Measurements from ENCODE around the gene MMEL1.
"Not testable (repeated sequence)": the region's sequence is repeated elsewhere in the genome, so short reads cannot be mapped to it uniquely, and the experiment has no call there.

The MMEL1 gene

DNA sequence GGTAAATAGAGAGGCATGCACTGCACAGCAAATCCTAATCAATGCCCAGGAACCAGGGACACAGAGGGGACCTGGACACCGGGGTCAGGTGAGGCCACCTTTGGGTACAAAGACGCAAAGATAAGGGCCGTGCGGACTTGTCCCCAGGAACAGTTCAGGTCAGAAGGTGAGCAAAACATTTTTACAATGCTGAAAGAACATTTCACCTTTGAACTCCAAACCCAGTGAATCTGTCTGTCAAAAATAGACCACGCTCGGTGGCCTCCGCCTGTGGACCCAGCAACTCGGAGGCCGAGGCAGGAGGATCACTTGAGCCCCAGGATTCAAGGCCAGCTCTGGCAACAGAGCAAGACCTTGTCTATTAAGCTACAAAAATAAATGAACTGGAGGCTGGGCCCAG is 61.5 kb downstream of the MMEL1 start:
- no peak for DNase-seq

DNA sequence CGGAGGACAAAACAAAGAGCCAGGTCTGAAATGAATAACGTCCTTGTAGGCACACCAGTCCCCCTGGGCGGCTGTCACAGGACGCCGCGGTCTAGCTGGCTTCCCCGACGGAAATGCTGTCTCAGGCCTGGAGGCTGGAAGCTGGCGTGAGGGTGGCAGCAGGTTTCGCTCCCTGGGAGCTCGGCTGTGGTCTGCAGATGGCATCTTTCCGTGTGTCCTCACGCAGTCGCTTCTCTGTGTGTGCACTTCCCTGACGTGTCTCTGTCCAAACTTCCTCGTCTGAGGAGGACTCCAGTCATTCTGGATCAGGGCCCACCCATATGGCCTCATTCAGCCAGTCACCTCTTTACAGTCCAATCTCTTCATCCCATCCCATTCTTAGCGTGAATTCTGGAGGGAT is 62.5 kb downstream of the MMEL1 start:
- no peak for DNase-seq

DNA sequence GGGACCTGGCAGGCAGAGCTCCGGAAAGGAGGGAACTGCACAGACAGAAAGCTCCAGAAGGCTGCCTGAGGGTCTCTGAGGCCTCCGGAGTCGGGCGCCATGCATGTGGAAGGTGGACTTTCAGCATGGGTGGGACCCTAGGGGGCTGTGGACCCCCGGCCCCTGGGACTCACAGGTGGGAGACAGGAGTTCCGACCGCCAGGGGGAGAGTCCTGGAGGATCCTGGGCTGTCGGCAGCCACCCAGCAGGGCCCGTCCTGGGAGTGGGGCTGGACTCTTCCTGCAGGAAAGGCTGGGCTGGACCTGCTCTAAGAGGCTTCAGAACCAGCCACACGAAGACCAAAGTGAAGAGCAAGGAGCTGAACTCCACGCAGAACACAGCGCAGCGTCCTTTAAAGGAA is 63.1 kb downstream of the MMEL1 start:
- DNase-seq, result not testable (repeated sequence)

DNA sequence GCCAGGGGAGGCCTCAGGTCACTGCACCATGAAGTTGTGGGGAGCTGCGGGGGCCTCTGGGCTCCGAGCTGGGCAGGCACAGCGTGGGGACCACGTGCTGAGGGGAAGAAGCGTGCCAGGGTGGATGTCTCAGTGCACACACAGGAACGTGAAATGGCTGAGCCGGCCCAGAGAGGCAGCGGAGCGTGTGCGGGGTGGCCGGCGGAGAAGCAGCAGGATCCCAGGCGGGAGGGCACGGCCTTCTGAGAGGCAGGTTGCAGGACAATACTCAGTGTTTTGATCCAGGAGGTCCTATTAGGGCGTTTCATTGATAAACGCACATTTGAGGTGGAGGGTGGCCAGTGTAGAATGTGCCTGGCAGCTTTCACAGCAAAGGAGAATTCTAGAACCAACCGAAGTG is 63.8 kb downstream of the MMEL1 start:
- no peak for DNase-seq

DNA sequence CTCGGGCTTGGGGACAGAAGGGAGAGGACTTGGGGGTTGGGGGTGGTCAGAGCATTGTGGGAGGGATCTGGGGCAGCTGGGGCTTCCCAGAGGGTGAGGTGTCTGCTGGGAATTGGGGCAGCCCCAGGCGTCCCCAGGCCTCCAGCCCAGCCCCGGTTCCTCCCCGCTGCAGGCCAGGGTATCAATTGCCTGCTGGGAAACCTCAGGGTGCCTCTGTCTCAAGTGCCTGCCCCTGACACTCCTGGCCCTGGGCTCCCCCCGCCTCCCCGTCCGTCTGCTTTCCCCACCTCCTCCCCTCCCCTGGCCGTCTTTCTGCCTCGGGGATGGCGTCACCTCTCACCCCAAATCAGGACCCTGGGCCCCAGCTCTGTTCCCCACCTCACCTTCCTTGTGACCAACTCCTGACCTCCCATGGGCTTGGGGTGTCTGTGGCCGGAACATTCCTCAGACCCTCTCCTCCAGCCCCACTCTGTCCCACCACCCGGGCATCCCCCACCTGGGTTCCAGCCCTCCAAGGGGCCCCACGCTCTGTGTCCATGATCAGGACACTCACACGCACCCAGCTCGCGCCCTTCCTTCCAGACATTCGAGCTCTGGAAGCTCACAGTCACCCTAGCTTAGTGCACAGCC is 64.5 kb downstream of the MMEL1 start:
- DNase-seq, result not testable (repeated sequence)

DNA sequence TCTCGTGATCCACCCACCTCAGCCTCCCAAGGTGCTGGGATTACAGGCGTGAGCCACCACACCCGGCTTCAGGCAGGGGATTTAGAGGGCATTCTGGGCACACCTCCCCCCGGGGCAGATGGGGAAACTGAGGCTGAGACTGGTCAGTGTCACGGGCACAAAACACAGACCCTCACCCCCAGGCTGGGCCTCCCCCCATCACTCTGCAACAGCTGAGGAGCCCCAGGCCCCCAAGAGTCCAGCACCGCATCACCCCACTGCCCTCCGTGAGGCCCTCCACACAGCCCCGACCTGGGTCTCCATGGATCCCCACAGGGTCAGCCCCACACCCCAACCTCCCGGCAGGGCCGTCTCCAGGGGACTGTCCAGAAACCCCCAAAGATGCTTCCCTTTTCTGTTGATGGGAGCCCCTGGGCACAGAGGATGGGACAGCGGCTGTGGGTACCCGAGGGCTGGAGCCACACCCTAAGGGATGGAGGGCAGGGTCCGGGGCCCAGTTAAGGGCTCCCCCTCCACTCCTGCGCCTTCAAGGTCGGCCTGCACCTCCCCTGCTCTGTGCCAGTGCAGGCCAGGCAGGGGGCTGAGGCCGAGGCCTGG is 65.6 kb downstream of the MMEL1 start:
- DNase-seq, result no peak

DNA sequence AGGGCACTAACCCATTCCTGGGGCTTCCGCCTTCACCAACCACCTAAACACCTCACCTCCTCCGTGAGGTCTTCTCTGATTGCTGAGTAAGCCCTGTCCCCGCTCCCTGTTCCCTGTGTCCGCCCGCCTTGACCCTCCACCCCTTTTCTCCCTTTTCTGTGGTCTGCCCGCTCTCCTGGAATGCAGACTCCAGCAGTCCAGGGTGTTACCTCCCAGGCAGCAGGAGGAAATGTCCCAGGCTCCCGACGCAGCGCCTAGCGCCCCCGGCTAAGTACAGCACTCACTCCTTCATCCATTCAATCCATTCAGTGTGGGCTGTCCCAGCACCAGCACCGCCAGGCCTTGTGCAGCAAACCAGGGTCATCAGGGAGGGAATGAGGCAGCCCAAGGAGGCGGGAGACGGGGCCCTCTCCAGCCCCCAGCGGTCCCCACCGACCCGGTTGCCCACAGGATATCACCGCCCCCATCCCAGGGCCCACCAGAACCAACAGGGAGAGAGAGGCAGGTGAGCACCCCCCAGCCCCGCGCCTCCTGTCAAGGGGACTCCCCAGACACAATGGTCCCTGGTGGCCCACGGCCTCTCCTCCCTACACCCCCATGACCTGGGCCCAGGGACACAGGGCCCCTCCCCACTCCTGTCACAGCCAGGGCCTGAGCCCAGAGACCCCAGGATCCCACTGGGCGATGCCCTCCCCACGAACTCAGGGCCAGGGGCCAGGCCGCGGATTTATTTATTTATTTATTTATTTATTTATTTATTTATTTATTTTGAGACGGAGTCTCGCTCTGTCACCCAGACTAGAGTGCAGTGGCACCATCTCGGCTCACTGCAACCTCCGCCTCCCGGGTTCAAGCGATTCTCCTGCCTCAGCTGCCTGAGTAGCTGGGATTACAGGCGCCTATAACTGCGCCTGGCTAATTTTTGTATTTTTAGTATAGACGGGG is 66.4 kb downstream of the MMEL1 start:
- DNase-seq, result no peak

DNA sequence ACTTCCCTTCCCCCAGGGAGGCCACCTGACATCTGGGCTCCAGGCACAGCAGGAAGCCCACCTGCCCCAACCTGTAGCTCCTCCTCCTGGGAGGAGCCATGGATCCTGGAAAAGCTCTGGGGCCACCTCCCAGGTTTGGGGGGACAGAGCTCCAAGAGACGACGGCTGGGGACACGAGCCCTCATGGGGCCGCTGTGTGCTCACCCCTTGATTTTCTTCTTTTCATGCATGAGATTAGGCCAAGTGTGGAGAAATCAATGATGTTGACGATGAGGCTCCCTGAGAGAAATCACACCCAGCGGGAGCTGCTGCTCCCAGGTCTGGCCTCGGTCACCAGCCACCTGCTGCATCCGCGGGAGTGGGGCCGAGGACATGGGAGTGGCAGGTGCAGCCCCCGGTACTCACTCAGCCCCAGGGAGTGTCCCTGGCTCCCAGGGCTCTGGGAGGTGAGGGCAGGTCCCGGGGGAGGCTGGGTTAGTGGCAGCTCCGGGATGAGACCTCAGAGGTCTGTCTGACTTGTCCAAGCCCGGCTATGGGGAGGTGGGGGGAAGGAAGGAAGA is 67.9 kb downstream of the MMEL1 start:
- no peak for DNase-seq

DNA sequence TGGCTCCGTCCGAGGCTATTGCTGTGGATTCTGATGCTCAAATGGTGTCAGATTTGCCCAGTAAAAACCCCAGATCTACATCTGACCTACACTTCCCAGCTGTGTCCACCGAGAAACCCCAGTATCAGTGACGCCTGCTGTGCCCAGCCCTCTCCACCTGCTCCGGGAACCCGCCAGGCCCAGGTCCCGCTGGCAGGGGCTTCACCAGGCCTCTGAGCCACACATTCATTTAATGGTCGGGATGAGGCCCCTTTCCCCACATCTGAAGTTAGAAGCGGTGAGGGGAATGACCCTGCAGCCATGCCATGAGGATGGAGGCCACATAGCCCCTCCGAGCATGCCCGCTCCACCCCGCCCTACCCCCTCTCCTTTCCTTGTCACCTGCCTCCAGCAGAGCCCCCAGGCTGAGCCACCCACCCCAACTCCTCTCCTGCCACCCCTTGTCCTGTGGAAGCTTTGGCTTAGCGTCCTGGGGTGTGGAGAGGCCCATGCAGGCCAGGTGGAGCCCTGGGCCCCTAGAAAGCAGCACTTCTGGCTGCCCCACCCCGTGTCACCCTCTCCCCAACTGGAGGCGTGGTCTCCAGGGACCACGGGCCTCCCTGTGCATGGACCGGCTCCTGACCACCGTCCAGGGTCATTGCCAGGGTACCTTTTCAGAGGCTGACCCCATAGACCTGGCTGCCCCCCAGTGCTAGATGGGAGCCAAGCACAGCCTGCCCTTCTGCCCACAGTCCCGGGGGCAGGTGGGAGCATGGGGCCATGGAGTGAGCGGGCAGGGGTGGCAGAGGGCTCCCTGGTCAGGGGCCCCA is 68.6 kb downstream of the MMEL1 start:
- no peak for DNase-seq

DNA sequence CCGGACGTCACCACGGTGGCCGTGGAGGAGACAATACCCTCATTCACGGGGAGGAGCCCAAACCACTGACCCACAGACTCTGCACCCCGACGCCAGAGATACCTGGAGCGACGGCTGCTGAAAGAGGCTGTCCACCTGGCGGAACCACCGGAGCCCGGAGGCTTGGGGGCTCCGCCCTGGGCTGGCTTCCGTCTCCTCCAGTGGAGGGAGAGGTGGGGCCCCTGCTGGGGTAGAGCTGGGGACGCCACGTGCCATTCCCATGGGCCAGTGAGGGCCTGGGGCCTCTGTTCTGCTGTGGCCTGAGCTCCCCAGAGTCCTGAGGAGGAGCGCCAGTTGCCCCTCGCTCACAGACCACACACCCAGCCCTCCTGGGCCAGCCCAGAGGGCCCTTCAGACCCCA is 69.6 kb downstream of the MMEL1 start:
- no peak for DNase-seq

DNA sequence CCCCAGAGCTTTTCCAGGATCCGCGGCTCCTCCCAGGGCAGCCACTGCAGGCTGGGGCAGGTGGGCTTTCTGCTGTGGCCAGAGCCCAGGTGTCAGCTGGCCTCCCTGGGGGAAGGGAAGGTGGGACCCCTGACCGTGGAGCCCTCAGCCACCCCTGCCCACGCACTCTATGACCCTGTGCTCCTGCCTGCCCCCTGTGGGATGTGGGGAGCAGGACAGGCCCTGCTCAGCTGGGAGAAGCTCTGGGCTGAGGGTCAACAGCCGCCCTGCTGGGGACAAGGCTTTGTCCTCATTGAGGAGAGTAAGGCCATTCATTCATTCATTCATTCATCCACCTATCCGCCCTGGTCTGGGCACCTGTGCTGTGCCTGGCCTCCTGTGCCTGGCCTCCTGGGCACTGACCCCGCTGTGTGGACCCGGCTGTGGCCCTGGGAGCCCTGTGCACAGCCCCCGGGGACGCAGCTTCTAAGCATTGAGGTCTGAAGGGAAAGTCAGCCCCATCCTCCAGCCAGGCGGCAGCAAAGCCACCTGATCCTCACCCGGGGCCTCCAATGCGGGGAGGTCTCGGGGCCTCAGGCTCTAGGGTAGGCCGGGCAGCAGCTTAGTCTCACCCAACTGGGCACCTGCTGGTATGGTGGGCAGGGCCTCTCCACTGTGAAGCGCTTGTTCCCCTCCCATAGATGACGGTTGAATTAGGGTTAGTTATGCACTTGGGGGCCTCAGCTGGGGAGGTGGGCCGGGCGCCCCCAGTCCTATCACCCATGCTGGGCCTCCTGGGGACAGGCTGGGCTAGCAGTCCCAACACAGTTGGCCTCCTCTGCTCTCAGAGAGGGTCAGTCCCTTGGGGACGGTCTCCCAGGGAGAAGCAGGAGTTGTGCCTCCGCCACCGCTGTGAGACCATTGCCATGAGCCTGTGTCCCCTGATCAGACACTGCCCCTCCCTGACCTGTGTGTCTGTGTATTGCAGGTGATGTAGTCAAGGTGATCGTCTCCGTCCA is 70.6 kb downstream of the MMEL1 start:
- peak in 1 of 2 donors; percentile 37 for DNase-seq

DNA sequence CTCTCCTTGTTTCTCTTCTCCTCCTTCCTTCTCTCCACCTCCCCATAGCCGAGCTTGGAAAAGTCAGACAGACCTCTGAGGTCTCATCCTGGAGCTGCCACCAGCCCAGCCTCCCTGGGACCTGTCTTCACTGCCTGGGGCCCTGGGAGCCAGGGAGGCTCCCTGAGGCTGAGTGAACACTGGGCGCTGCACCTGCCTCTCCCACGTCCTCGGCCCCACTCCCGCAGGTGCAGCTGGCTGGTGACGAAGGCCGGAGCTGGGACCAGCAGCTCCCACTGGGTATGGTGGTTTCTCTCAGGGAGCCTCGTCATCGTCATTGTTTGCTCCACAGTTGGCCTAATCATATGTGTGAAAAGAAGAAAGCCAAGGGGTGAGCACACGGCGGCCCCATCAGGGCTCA is 71.4 kb downstream of the MMEL1 start:
- DNase-seq, result no peak

DNA sequence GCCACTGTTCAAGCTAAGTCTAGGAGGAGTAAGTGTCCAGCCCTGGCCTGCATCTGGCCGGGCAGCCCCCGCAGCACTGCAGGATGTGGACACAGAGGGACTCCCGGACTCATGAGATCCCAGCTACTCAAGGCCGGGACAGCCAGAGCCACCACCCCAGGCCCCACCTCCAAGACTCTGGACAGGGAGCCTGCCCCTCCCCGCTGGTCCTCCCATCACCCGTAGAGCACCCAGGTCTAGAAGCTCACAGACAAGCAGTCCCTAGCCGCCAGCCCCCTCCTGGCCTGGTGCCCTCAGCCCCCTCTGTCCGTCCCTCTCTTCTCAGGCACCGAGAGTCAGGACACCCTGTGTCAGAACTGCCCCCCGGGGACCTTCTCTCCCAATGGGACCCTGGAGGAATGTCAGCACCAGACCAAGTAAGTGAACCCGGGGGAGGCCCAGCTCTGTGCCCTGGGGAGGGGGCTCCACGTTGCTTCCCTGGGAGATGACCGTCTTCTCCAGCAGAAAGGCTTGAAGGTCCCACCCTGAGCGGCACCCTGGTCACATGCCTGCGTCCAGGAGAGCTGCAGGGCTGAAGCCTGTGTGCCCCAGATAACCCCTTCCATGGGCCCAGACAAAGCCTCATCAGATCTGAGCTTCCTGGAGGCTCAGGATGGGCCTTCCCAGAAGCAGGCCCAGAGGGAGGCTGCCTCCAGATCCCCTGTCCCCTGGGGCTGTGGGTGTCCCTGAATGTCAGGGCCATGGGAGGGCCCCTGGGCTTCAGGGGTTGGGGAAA is 72.3 kb downstream of the MMEL1 start:
- DNase-seq, result no peak

DNA sequence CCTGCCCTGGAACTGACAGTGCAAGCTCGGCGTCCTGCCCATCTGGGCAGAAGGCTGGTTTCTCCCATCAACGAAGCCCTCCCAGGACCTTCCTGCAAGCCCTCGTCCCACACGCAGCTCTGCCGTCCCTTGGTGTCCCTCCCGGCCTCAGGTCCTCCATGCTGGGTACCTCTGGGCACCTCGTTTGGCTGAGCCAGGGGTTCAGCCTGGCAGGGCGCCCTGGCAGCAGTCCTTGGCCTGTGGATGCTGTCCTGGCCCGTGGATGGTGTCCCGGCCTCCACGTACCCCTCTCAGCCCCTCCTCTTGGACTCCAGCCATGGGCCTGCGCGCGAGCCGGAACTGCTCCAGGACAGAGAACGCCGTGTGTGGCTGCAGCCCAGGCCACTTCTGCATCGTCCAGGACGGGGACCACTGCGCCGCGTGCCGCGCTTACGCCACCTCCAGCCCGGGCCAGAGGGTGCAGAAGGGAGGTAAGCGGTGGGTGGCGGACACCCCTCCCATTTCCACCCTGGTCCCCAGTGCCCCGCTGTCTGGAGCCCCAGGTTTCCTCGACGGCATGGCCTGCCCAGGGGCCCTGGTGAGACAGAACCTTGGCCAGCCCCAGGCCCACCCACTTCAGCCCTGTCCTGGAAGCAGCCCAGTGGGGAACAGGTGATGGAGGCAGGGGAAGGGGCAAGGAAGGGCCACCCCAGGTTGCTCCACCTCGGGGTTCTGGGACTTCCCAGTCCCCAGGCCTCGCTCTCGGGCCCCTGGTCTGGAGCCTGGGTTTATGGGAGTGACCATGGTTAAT is 73.1 kb downstream of the MMEL1 start:
- no peak for DNase-seq

DNA sequence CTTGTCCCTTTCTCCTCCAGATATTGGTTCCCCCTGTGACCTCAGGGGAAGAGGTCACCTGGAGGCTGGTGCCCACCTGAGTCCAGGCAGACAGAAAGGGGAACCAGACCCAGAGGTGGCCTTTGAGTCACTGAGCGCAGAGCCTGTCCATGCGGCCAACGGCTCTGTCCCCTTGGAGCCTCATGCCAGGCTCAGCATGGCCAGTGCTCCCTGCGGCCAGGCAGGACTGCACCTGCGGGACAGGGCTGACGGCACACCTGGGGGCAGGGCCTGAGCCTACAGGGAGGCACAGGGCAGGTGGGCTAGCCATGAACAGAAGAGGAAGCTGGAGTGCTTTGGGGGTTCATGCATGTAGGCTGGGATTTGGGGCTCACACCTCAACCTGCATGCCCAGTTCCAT is 74.0 kb downstream of the MMEL1 start:
- DNase-seq, result no peak

DNA sequence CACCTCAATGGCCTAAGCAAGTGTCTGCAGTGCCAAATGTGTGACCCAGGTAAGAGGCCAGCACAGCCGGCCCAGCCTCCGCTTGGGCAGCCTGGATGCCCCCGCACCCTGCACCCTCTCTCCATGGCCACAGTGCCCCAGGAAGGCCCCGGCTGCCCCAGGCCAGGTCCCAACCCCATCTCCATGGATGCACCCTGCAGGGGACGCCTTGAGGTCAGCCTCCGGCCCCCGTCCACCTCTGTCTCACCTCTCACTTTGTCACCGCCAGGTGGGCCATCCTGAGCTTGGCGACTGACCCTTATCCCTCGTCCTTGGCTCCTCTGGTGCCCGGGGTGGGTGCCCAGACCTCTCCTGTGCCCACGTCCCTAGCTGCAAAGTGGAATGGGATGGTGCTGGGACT is 74.4 kb downstream of the MMEL1 start:
- no peak for DNase-seq

DNA sequence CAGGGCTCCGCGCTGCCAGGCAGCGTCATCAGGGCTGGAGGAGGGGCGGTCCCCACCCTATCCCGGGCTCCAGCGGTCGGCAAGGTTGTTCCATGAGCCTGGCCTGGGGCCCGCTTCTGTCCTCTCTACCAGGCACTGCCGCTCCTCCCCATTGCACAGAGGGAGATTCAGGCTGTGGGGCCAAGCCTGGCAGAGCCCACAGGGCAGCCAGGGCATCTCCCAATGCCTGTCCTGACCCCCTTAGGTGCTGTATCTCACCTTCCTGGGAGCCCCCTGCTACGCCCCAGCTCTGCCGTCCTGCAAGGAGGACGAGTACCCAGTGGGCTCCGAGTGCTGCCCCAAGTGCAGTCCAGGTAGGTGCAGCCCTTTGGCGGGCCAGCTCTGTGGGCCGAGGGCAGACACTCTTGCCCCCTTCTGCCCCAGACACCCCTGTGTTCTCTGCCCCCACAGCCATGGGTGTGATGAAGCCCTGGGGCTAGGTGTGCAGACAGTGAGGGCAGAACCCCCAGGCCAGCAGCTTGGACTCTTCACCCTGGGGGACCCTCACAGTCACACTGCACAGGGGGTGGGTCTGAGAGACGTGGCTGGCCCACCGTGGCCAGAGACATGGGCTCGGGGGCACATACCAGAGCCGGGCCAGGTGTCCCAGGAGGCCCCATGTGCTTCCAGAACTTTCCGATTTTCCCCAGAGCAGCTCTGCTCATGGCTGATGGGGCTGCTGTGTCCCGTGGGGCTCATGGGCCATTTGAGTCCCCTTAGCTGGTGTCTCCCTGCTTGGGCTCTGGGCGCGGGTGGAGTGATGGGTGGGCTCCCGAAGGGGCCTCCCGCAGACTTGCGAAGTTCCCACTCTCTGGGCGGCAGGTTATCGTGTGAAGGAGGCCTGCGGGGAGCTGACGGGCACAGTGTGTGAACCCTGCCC is 75.1 kb downstream of the MMEL1 start:
- DNase-seq, result no peak

DNA sequence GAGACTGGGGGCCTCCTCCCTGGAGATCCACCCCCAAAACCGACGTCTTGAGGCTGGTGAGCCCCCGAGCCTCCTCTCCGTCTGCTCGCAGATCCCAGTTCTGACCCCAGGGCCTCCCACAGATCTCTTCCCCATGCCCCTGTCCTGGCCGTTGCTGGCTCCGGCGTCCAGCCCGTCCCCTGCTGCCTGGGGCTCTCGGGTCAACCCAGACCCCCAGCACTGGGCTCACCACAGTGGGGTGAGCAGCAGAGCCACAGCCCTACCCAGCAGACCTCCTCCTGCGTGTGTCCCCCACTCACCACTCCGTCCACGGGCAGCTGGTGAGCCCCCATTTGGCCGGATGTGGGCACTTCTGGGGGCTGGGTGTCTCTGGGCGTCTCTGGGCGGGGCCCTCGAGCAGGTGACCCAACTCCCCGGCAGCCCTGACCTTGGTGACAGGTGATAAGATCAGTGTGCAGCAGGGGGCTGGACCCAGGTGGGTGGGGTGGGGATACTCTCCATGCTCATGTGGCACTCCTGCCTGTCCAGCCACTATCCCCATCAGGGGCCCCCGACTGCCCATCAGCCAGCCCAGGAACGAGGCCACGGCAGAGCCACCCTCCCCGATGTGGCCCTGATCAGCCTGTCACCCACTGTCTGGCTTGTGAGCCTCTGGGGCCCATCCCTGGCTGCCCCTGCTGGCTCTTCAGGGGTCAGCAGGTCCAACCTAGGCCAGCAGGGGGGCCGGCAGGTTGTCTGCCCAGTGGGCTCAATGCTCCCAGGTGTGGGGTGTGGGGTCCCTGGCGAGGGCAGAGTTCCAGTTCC is 75.9 kb downstream of the MMEL1 start:
- peak in 1 of 2 donors; percentile 20 for DNase-seq
